ENCODE data around the gene CCDC122. TPM values are rescaled to one million over a fixed set of nuclear protein-coding genes. Genes with fewer than 3 reads are reported as not detected.

CCDC122 gene
- total and polyA plus RNA-seq, 10 of the 15 experiments (the other 5 are each of a cell fraction or from before 2014, with no cell fraction given) = 1.0 to 4.5 (median 2.9) TPM; not detected in 1

DNA sequence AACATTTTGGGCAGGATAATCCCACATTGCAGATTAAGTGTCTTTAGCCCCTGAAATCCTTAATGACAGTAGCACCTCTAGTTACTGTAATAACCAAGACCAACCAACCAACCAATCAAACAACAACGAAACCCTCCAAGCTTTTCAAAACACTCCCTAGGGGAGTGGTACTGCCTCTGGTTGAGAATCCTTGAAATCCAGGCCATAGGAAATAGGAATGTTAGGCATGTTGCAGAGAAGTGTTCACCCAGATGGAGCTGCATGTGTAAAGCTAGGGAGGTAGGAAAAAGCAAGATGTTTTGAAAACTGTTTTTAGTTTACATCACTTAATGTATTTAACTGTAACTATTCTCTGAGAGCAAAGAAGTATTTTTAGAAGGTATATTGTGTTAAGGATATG, 4.7 kb upstream of the CCDC122 start:
- Histone ChIP-seq H3K4me2 (ENCODE audit: control insufficient read depth, insufficient read depth) (no peak overlapping the region), H3K27me3 (replicated peaks in 1 of 2; ENCODE audit: control insufficient read depth in 2 of 2, insufficient read depth in 2 of 2, low read length in 1 of 2) (no peaks in the 10 kb centered on the region), H3K9ac (ENCODE audit: control insufficient read depth, insufficient read depth, low read length) (no peak overlapping the region), H2AFZ (ENCODE audit: control insufficient read depth, low read depth, low read length) (no peak overlapping the region), H3K4me1 (ENCODE audit: control insufficient read depth, insufficient read depth, low read length) (peaks cover 8% of the 10 kb centered on the region; the same call in 1 of the 2 replicates), H3K9me3 (replicated peaks; ENCODE audit: control insufficient read depth, insufficient read depth, low read length) (no peaks in the 10 kb centered on the region; the same call in 2 of the 3 replicates), H3K36me3 (ENCODE audit: control insufficient read depth in 2 of 2, insufficient read depth in 2 of 2, low read length in 1 of 2) (no peaks in the 10 kb centered on the region), H4K20me1 (ENCODE audit: control insufficient read depth, insufficient read depth) (no peaks in the 10 kb centered on the region), H3K79me2 (ENCODE audit: control insufficient read depth, insufficient read depth, low read length) (no peaks in the 10 kb centered on the region), H3K27ac (ENCODE audit: control insufficient read depth, insufficient read depth) (no peak overlapping the region), H3K4me3 (no peak overlapping the region)
- in situ Hi-C loops (cut with MboI) = no loop called here
- ChIA-PET RAD21 (ENCODE audit: unreplicated experiment) (no interaction called here), SMC1A (ENCODE audit: uncharacterized antibody, unreplicated experiment) (interaction anchor here (0.9 kb wide), 1 partner anchor 12 kb away, joined by 3 read pairs; no protein-coding TSS in a partner anchor), POLR2A (no interaction called here), CTCF (interaction anchor here (0.7 kb wide), 1 partner anchor 12 kb away, joined by 3 read pairs; no protein-coding TSS in a partner anchor)
- FAIRE-seq = no peak
- no peak for ATAC-seq
- DNase-seq (ENCODE audit: low read depth, low spot score) = no peak
- TF ChIP-seq ZNF622 (IDR thresholded peaks at IDR 0.05) (no peak), ELK1 (IDR thresholded peaks at IDR 0.05; ENCODE audit: low read depth, low read length) (no peak), ZNF24 (IDR thresholded peaks at IDR 0.05) (no peak), SMC3 (IDR thresholded peaks at IDR 0.05; ENCODE audit: borderline replicate concordance, low read length) (no peak), E2F8 (IDR thresholded peaks at IDR 0.05; ENCODE audit: low read depth, partially characterized antibody) (no peak), MYC (IDR thresholded peaks at IDR 0.05; ENCODE audit: insufficient read depth, insufficient read length, insufficient replicate concordance, low read length, severe bottlenecking) (no peak), RB1 (IDR thresholded peaks at IDR 0.05; ENCODE audit: borderline replicate concordance) (no peak), IRF3 (IDR thresholded peaks at IDR 0.05) (no peak), CHD4 (IDR thresholded peaks at IDR 0.05) (no peak), NR2F1 (conservative IDR thresholded peaks at IDR 0.05) (no peak), CREM (IDR thresholded peaks at IDR 0.05; ENCODE audit: low read depth) (no peak), EGR1 (IDR thresholded peaks at IDR 0.05; ENCODE audit: borderline replicate concordance in 1 of 2, low read depth in 2 of 2, low read length in 2 of 2) (no peak), CREB1 (IDR thresholded peaks at IDR 0.05; ENCODE audit: low read depth) (no peak), MYB (IDR thresholded peaks at IDR 0.05; ENCODE audit: borderline replicate concordance, low read depth, low read length) (no peak)
- TF ChIP-seq, protein P1, sequence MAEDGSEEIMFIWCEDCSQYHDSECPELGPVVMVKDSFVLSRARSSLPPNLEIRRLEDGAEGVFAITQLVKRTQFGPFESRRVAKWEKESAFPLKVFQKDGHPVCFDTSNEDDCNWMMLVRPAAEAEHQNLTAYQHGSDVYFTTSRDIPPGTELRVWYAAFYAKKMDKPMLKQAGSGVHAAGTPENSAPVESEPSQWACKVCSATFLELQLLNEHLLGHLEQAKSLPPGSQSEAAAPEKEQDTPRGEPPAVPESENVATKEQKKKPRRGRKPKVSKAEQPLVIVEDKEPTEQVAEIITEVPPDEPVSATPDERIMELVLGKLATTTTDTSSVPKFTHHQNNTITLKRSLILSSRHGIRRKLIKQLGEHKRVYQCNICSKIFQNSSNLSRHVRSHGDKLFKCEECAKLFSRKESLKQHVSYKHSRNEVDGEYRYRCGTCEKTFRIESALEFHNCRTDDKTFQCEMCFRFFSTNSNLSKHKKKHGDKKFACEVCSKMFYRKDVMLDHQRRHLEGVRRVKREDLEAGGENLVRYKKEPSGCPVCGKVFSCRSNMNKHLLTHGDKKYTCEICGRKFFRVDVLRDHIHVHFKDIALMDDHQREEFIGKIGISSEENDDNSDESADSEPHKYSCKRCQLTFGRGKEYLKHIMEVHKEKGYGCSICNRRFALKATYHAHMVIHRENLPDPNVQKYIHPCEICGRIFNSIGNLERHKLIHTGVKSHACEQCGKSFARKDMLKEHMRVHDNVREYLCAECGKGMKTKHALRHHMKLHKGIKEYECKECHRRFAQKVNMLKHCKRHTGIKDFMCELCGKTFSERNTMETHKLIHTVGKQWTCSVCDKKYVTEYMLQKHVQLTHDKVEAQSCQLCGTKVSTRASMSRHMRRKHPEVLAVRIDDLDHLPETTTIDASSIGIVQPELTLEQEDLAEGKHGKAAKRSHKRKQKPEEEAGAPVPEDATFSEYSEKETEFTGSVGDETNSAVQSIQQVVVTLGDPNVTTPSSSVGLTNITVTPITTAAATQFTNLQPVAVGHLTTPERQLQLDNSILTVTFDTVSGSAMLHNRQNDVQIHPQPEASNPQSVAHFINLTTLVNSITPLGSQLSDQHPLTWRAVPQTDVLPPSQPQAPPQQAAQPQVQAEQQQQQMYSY (CRISPR knock-in tag; IDR thresholded peaks at IDR 0.05) = no peak
- TF ChIP-seq, protein P2, sequence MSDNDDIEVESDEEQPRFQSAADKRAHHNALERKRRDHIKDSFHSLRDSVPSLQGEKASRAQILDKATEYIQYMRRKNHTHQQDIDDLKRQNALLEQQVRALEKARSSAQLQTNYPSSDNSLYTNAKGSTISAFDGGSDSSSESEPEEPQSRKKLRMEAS (IDR thresholded peaks at IDR 0.05; ENCODE audit: low read depth, low read length) = no peak
- 68% methylated on average over 1 of the region's 1 CpG for WGBS (ENCODE audit: insufficient coverage, insufficient replicate concordance, low lambda C conversion rate, missing lambda C conversion rate)
- intact Hi-C loops (cut with micrococcal nuclease; ENCODE audit: unreplicated experiment) = no loop called here
- no TSS peak for BruUV-seq (replicated peaks)
